Hepatocyte (in vitro differentiated cells): ENCODE results near the gene SMIM11. TPM values are rescaled to one million over a fixed set of nuclear protein-coding genes. Genes with fewer than 3 reads are reported as not detected.

Source experiments
- DNase-seq: peaks from one replicate; pipeline ENCODE4 v3.0.0-alpha.2; 2016; ENCODE audit warnings: low spot score
- H2AFZ ChIP-seq: fragments of 200-600 bp; sonication (generic); 2 replicates; pipeline ENCODE4 v1.6.0; 2016; ENCODE audit warnings: antibody characterized with exemption, mild to moderate bottlenecking
- H3K27ac ChIP-seq: fragments of 200-600 bp; sonication (generic); 2 replicates; pipeline ENCODE4 v1.5.1; 2016; ENCODE audit warnings: mild to moderate bottlenecking
- H3K27me3 ChIP-seq: fragments of 200-600 bp; sonication (generic); 2 replicates; pipeline ENCODE4 v1.6.1; 2016
- H3K36me3 ChIP-seq: fragments of 200-600 bp; sonication (generic); replicated peaks from 2 replicates; pipeline ENCODE4 v1.5.1; 2016; ENCODE audit warnings: low read depth; ENCODE audit not compliant: insufficient read depth
- H3K4me1 ChIP-seq: fragments of 200-600 bp; sonication (generic); 2 replicates; pipeline ENCODE4 v1.5.1; 2016; ENCODE audit warnings: mild to moderate bottlenecking, moderate library complexity; ENCODE audit not compliant: insufficient read depth
- H3K4me2 ChIP-seq: fragments of 200-600 bp; sonication (generic); 2 replicates; pipeline ENCODE4 v1.6.0; 2016
- H3K4me3 ChIP-seq: fragments of 200-600 bp; sonication (generic); 2 replicates; pipeline ENCODE4 v1.5.1; 2016; ENCODE audit warnings: mild to moderate bottlenecking
- H3K79me2 ChIP-seq: fragments of 200-600 bp; sonication (generic); 2 replicates; pipeline ENCODE4 v1.6.0; 2017; ENCODE audit warnings: mild to moderate bottlenecking
- H3K9me2 ChIP-seq: fragments of 200-600 bp; sonication (generic); replicated peaks from 2 replicates; pipeline ENCODE4 v1.6.0; 2017; ENCODE audit warnings: mild to moderate bottlenecking; ENCODE audit not compliant: insufficient read depth
- H3K9me3 ChIP-seq: fragments of 200-600 bp; sonication (generic); 2 replicates; pipeline ENCODE4 v1.5.1; 2016; ENCODE audit warnings: low read depth, mild to moderate bottlenecking
- H4K20me1 ChIP-seq: fragments of 200-600 bp; sonication (generic); 2 replicates; pipeline ENCODE4 v1.6.0; 2016; ENCODE audit warnings: mild to moderate bottlenecking; ENCODE audit not compliant: insufficient read depth, poor library complexity, severe bottlenecking
- CTCF ChIP-seq: fragments of 200-600 bp; sonication (generic); IDR thresholded peaks from 2 replicates; pipeline ENCODE4 v1.5.1; 2016; ENCODE audit warnings: antibody characterized with exemption, mild to moderate bottlenecking; ENCODE audit not compliant: poor library complexity
- EZH2 ChIP-seq: fragments of 200-600 bp; sonication (generic); IDR thresholded peaks from 2 replicates; pipeline ENCODE4 v1.6.1; 2016; ENCODE audit warnings: antibody characterized with exemption, mild to moderate bottlenecking, borderline replicate concordance
- EZH2phosphoT487 ChIP-seq: fragments of 200-600 bp; sonication (generic); IDR thresholded peaks from one replicate; pipeline ENCODE4 v1.6.1; 2018; ENCODE audit warnings: antibody characterized with exemption, mild to moderate bottlenecking, low read depth, moderate library complexity; ENCODE audit not compliant: unreplicated experiment, severe bottlenecking
- WGBS: methylation state at CpG from one replicate; pipeline ENCODE4 v1.1.6; 2016; ENCODE audit warnings: low lambda C conversion rate; ENCODE audit errors: missing lambda C conversion rate; 5-methylcytosine and 5-hydroxymethylcytosine counted together
- polyA plus RNA-seq: library from polyadenylated mRNA; unstranded; fragments of >200 nt; fragmentation: Nextera tagmentation; extraction: Ambion mirVana; gene quantifications from 2 replicates; pipeline ENCODE4 v1.2.1, GENCODE V29; 2016
- total RNA-seq: library from RNA; depleted of rRNA; stranded (reverse); fragments of >200 nt; gene quantifications from 2 replicates; pipeline ENCODE4 v1.2.3, GENCODE V29; 2014

SMIM11 gene
- total and polyA plus RNA-seq, 2 experiments from 2014 or later = 2.7 to 6.6 TPM

GRCh38 chr21:34345091-34345871 is 30.0 kb upstream of the SMIM11 start:
- no peaks in the 10 kb centered on the region for H3K9me2 ChIP-seq
- H2AFZ ChIP-seq = no peak overlapping the region
- H3K27me3 ChIP-seq = no peaks in the 10 kb centered on the region
- no peak for DNase-seq
- no peaks in the 10 kb centered on the region for H4K20me1 ChIP-seq
- H3K36me3 ChIP-seq = no peaks in the 10 kb centered on the region
- no peaks in the 10 kb centered on the region for H3K79me2 ChIP-seq
- H3K4me3 ChIP-seq = no peak overlapping the region
- H3K4me1 ChIP-seq = peaks cover 7% of the 10 kb centered on the region
- 82% methylated on average over 15 of the region's 15 CpGs for WGBS
- H3K27ac ChIP-seq = peak overlapping the region; percentile 35
- no peaks in the 10 kb centered on the region for H3K9me3 ChIP-seq
- TF ChIP-seq EZH2phosphoT487 (no peak), EZH2 (no peak), CTCF (no peak)
- H3K4me2 ChIP-seq = no peak overlapping the region

- DNase-seq = no peak
- WGBS = 61% methylated on average over 10 of the region's 10 CpGs
- H3K36me3 ChIP-seq = no peaks in the 10 kb centered on the region
- H4K20me1 ChIP-seq = no peaks in the 10 kb centered on the region
- no peak overlapping the region for H3K4me2 ChIP-seq
- peak overlapping the region; percentile 35 for H3K27ac ChIP-seq
- H3K79me2 ChIP-seq = no peaks in the 10 kb centered on the region
- TF ChIP-seq EZH2 (no peak), EZH2phosphoT487 (no peak), CTCF (no peak)
- peaks cover 7% of the 10 kb centered on the region for H3K4me1 ChIP-seq
- H3K27me3 ChIP-seq = no peaks in the 10 kb centered on the region
- no peaks in the 10 kb centered on the region for H3K9me2 ChIP-seq
- no peak overlapping the region for H2AFZ ChIP-seq
- no peak overlapping the region for H3K4me3 ChIP-seq
- H3K9me3 ChIP-seq = no peaks in the 10 kb centered on the region
Observed at GRCh38 chr21:34345892-34346291, 29.4 kb upstream of the SMIM11 start.

GRCh38 chr21:34348890-34349519 is 26.3 kb upstream of the SMIM11 start:
- Histone ChIP-seq H3K27ac (no peak overlapping the region), H3K4me1 (peaks cover 7% of the 10 kb centered on the region), H2AFZ (no peak overlapping the region), H4K20me1 (no peaks in the 10 kb centered on the region), H3K9me2 (no peaks in the 10 kb centered on the region), H3K36me3 (no peaks in the 10 kb centered on the region), H3K27me3 (no peaks in the 10 kb centered on the region), H3K4me2 (no peak overlapping the region), H3K79me2 (no peaks in the 10 kb centered on the region), H3K9me3 (no peaks in the 10 kb centered on the region), H3K4me3 (no peak overlapping the region)
- 88% methylated on average over 5 of the region's 5 CpGs for WGBS
- TF ChIP-seq EZH2phosphoT487 (no peak), CTCF (no peak), EZH2 (no peak)
- DNase-seq = no peak
